ENCODE data around the gene NQO1.

DNA sequence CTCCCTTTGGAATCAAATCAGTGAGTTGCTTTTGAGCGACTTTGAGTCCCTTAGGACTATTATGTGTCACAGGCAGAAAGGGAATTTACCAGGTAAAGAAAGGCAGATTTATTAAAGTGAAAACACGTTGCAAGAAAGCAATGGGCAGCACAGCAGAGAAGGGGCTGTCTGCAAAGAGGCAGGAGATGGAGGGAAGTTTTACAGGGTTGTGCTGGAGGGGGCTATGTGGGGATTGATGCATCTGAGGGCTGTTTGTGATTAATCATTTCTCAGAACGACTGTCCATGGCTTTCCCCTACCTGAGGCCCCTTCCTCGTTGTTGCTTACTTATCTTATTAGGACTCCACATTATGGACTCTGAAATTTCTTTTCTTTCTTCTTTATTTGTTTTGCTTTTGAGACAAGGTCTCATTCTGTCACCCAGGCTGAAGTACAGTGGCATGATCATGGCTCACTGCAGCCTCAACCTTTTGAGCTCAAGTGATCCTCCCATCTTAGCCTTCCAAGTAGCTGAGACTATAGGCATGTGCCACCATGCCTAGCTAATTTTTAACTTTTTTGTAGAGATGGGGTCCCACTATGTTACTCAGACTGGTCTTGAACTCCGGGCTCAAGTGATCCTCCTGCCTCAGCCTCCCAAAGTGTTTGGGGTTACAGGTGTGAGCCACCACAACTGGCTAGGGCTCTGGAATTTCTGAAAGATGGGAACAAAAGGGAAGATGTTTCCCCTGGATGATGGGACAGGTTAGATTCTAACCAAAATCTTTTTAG, 41.3 kb upstream of the NQO1 start:
- TF ChIP-seq POLR2A (IDR thresholded peaks at IDR 0.05; ENCODE audit: low read length) = no peak
- no peak for TF ChIP-seq GATA1 (IDR thresholded peaks at IDR 0.05; ENCODE audit: low read depth, low read length)

Data from erythroblast (primary cell).